ENCODE data around the gene HSD11B2. TPM values are rescaled to one million over a fixed set of nuclear protein-coding genes. Genes with fewer than 3 reads are reported as not detected.

The HSD11B2 gene
- total RNA-seq, 1 experiment from 2014 or later = 10.2 TPM

- Mint-ChIP-seq H3K27me3 (ENCODE audit: unreplicated experiment) (no peaks in the 10 kb centered on the region), H3K4me1 (ENCODE audit: low read depth, unreplicated experiment) (peaks cover 15% of the 10 kb centered on the region), H3K36me3 (ENCODE audit: insufficient read depth, unreplicated experiment) (peaks cover 17% of the 10 kb centered on the region), H3K9me3 (ENCODE audit: low read depth, unreplicated experiment) (no peaks in the 10 kb centered on the region), H3K27ac (ENCODE audit: unreplicated experiment) (no peak overlapping the region), H3K4me3 (ENCODE audit: low read depth, unreplicated experiment) (no peak overlapping the region)
- no TSS peak for BruUV-seq (replicated peaks)
- intact Hi-C loops (cut with micrococcal nuclease; ENCODE audit: unreplicated experiment) = no loop called here
- CTCF ChIA-PET = interaction anchor here (0.6 kb wide), 3 partner anchors 8 to 478 kb away, joined by 4 to 6 read pairs (median 5); no protein-coding TSS in a partner anchor
- no peak for DNase-seq
- TF ChIP-seq CTCF (IDR thresholded peaks at IDR 0.05; ENCODE audit: unreplicated experiment) = no peak
These were observed 43.3 kb upstream of the HSD11B2 start for GRCh38 chr16:67387479-67388079.

- peaks cover 21% of the 10 kb centered on the region for H3K36me3 Mint-ChIP-seq (ENCODE audit: insufficient read depth, unreplicated experiment)
- CTCF ChIA-PET = interaction anchor here (0.6 kb wide), 3 partner anchors 8 to 477 kb away, joined by 4 to 6 read pairs (median 5); no protein-coding TSS in a partner anchor
- no peaks in the 10 kb centered on the region for H3K27me3 Mint-ChIP-seq (ENCODE audit: unreplicated experiment)
- DNase-seq = no peak
- no peak overlapping the region for H3K4me3 Mint-ChIP-seq (ENCODE audit: low read depth, unreplicated experiment)
- intact Hi-C loops (cut with micrococcal nuclease; ENCODE audit: unreplicated experiment) = no loop called here
- peaks cover 20% of the 10 kb centered on the region for H3K4me1 Mint-ChIP-seq (ENCODE audit: low read depth, unreplicated experiment)
- H3K9me3 Mint-ChIP-seq (ENCODE audit: low read depth, unreplicated experiment) = no peaks in the 10 kb centered on the region
- no peak for TF ChIP-seq CTCF (IDR thresholded peaks at IDR 0.05; ENCODE audit: unreplicated experiment)
- BruUV-seq (replicated peaks) = no TSS peak
- H3K27ac Mint-ChIP-seq (ENCODE audit: unreplicated experiment) = no peak overlapping the region
These were observed 42.7 kb upstream of the HSD11B2 start for GRCh38 chr16:67388191-67388590.

- DNase-seq = no peak
- Mint-ChIP-seq H3K36me3 (ENCODE audit: insufficient read depth, unreplicated experiment) (peaks cover 24% of the 10 kb centered on the region), H3K9me3 (ENCODE audit: low read depth, unreplicated experiment) (no peaks in the 10 kb centered on the region), H3K4me3 (ENCODE audit: low read depth, unreplicated experiment) (no peak overlapping the region), H3K4me1 (ENCODE audit: low read depth, unreplicated experiment) (peaks cover 21% of the 10 kb centered on the region), H3K27me3 (ENCODE audit: unreplicated experiment) (no peaks in the 10 kb centered on the region), H3K27ac (ENCODE audit: unreplicated experiment) (no peak overlapping the region)
- CTCF ChIA-PET = interaction anchor here (0.6 kb wide), 2 partner anchors 108 to 477 kb away, joined by 4 to 6 read pairs; no protein-coding TSS in a partner anchor
- TF ChIP-seq CTCF (IDR thresholded peaks at IDR 0.05; ENCODE audit: unreplicated experiment) = no peak
- BruUV-seq (replicated peaks) = no TSS peak
- intact Hi-C loops (cut with micrococcal nuclease; ENCODE audit: unreplicated experiment) = no loop called here
These were observed 42.3 kb upstream of the HSD11B2 start for GRCh38 chr16:67388591-67388990.

GRCh38 chr16:67389911-67390815, 40.8 kb upstream of the HSD11B2 start:
- intact Hi-C loops (cut with micrococcal nuclease; ENCODE audit: unreplicated experiment) = no loop called here
- Mint-ChIP-seq H3K4me1 (ENCODE audit: low read depth, unreplicated experiment) (peaks cover 32% of the 10 kb centered on the region), H3K27me3 (ENCODE audit: unreplicated experiment) (no peaks in the 10 kb centered on the region), H3K9me3 (ENCODE audit: low read depth, unreplicated experiment) (no peaks in the 10 kb centered on the region), H3K36me3 (ENCODE audit: insufficient read depth, unreplicated experiment) (peaks cover 38% of the 10 kb centered on the region), H3K27ac (ENCODE audit: unreplicated experiment) (no peak overlapping the region), H3K4me3 (ENCODE audit: low read depth, unreplicated experiment) (no peak overlapping the region)
- TF ChIP-seq CTCF (IDR thresholded peaks at IDR 0.05; ENCODE audit: unreplicated experiment) = no peak
- no TSS peak for BruUV-seq (replicated peaks)
- CTCF ChIA-PET = no interaction called here
- DNase-seq = no peak

All from Calu3 (cell line).